Sigmoid colon (tissue), 3 donors: Measurements from ENCODE around the gene LPIN3.

Experiments
- POLR2A ChIP-seq, 2 donors: fragments of 450-650 bp; IDR thresholded peaks; one replicate each; pipeline ENCODE4 v1.6.1; 2016; ENCODE audit warnings: antibody characterized with exemption in 2 of 2, mild to moderate bottlenecking in 2 of 2, moderate library complexity in 2 of 2
- TF ChIP-seq, protein P1 (sequence below), 4 experiments: fragments of 450-650 bp in 3 of 4; fragments of 200-600 bp in 1 of 4; IDR thresholded peaks; one replicate each; pipeline ENCODE4 v1.5.1; 2016 to 2019; ENCODE audit warnings: antibody characterized with exemption in 4 of 4, mild to moderate bottlenecking in 3 of 4, moderate library complexity in 2 of 4

- TF ChIP-seq, protein P1, sequence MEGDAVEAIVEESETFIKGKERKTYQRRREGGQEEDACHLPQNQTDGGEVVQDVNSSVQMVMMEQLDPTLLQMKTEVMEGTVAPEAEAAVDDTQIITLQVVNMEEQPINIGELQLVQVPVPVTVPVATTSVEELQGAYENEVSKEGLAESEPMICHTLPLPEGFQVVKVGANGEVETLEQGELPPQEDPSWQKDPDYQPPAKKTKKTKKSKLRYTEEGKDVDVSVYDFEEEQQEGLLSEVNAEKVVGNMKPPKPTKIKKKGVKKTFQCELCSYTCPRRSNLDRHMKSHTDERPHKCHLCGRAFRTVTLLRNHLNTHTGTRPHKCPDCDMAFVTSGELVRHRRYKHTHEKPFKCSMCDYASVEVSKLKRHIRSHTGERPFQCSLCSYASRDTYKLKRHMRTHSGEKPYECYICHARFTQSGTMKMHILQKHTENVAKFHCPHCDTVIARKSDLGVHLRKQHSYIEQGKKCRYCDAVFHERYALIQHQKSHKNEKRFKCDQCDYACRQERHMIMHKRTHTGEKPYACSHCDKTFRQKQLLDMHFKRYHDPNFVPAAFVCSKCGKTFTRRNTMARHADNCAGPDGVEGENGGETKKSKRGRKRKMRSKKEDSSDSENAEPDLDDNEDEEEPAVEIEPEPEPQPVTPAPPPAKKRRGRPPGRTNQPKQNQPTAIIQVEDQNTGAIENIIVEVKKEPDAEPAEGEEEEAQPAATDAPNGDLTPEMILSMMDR (IDR thresholded peaks at IDR 0.05), result no peak
- TF ChIP-seq POLR2A (IDR thresholded peaks at IDR 0.05), result no peak
These were observed 10.3 kb upstream of the LPIN3 start for GRCh38 chr20:41330343-41330720.
